HG02938 (cell line): ENCODE results near the gene MB.

Source experiments
- ATAC-seq: cut with Tn5 transposase; IDR thresholded peaks from one replicate; pipeline ENCODE4 v1.9.1; 2021; ENCODE audit warnings: mild to moderate bottlenecking, moderate library complexity; ENCODE audit not compliant: unreplicated experiment

Gene MB

GRCh38 chr22:35597692-35598395 lies 19.3 kb downstream of the MB start:
- ATAC-seq: no peak

- ATAC-seq: no peak
Measured at GRCh38 chr22:35596821-35597220, 20.3 kb downstream of the MB start.

- no peak for ATAC-seq
Measured at GRCh38 chr22:35594686-35595085, 22.4 kb downstream of the MB start.

GRCh38 chr22:35593891-35594470 lies 23.1 kb downstream of the MB start:
- ATAC-seq: no peak

GRCh38 chr22:35593071-35593890 lies 23.8 kb downstream of the MB start:
- ATAC-seq: no peak

- ATAC-seq: no peak
Measured at GRCh38 chr22:35592418-35592967, 24.6 kb downstream of the MB start.

- no peak for ATAC-seq
Measured at GRCh38 chr22:35591714-35592417, 25.3 kb downstream of the MB start.

GRCh38 chr22:35590634-35591295 lies 26.4 kb downstream of the MB start:
- no peak for ATAC-seq

- no peak for ATAC-seq
Measured at GRCh38 chr22:35589756-35590093, 27.4 kb downstream of the MB start.

- ATAC-seq: no peak
Measured at GRCh38 chr22:35589071-35589755, 27.9 kb downstream of the MB start.

- ATAC-seq: no peak
Measured at GRCh38 chr22:35587896-35588295, 29.2 kb downstream of the MB start.

- no peak for ATAC-seq
Measured at GRCh38 chr22:35587447-35587870, 29.7 kb downstream of the MB start.

- ATAC-seq: no peak
Measured at GRCh38 chr22:35586771-35587170, 30.4 kb downstream of the MB start.

GRCh38 chr22:35582861-35583670 lies 34.1 kb downstream of the MB start:
- no peak for ATAC-seq

- ATAC-seq: no peak
Measured at GRCh38 chr22:35582218-35582860, 34.8 kb downstream of the MB start.

GRCh38 chr22:35581023-35581413 lies 36.1 kb downstream of the MB start:
- no peak for ATAC-seq

- no peak for ATAC-seq
Measured at GRCh38 chr22:35580351-35581022, 36.6 kb downstream of the MB start.
